ENCODE measurements around the gene LCN10. TPM values are rescaled to one million over a fixed set of nuclear protein-coding genes. Genes with fewer than 3 reads are reported as not detected.
"Not testable (repeated sequence)": the region's sequence is repeated elsewhere in the genome, so short reads cannot be mapped to it uniquely, and the experiment has no call there.

The LCN10 gene
- total RNA-seq, 3 donors from 2014 or later (not counting 1 experiment from before 2014, with no cell fraction given), result not detected

DNA sequence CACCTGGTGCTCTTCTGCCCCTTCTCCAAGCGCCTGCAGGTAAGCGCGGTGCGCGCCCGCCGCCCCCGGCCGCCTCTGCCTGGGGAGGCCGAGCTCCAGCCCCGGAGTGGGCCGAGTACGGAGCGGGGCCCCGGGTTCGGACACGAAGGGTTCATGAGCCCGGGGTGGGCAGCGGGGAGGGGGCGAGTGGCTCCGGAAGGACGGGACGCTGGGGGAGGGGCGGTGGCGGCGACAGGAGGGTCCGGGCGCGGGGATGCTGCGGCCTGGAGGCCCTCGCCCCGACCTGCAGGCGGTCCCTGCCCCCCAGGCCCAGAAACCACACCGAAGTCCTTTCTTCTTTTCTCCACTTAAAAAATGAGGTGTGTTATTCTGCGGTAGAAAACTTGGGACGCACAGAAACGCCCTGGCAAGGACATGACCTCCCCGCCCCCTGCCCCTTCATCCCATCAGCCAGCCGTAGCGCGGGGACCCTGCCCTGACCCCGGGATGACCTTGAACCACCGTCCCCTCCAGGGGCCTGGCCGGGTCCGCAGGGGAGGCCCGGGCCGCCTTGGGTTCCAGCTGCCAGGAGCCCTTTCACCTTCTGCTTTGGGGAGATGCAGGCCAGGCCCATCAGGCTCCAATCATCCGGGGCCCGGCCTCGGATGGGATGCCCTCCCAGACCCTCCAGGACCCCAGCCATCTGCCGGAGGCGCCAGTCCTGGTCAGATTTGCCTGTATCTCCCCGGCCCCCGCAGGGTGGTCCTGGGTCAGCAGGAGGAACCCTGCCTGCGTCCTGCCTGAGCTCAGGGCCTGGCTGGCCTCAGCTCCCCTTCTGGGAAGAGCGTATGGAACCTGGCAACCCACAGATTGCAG is 29.8 kb downstream of the LCN10 start:
- Histone ChIP-seq H3K36me3 (ENCODE audit: control insufficient read depth, insufficient read depth, low read length) (no peaks in the 10 kb centered on the region), H3K27me3 (ENCODE audit: control insufficient read depth, insufficient read depth, low read length) (peaks cover 14% of the 10 kb centered on the region), H3K9me3 (ENCODE audit: control insufficient read depth, insufficient read depth, low read length) (no peaks in the 10 kb centered on the region), H3K27ac (ENCODE audit: low read length) (no peak overlapping the region), H3K4me3 (ENCODE audit: low read length) (no peak overlapping the region), H3K4me1 (ENCODE audit: control insufficient read depth, insufficient read depth, low read length) (peaks cover 14% of the 10 kb centered on the region)
- no peak for DNase-seq
- Mint-ChIP-seq H3K27me3 (ENCODE audit: low read depth in 2 of 2) (peaks cover 24 to 35% of the 10 kb centered on the region in 2 donors), H3K27ac (no peak overlapping the region), H3K4me1 (peaks cover 6 to 7% of the 10 kb centered on the region in 2 donors), H3K36me3 (no peaks in the 10 kb centered on the region), H3K4me3 (no peak overlapping the region), H3K9me3 (no peaks in the 10 kb centered on the region)
- WGBS (ENCODE audit: insufficient coverage), result 7% methylated on average over 52 of the region's 56 CpGs
- ATAC-seq, result no peak
- TF ChIP-seq, protein P1, sequence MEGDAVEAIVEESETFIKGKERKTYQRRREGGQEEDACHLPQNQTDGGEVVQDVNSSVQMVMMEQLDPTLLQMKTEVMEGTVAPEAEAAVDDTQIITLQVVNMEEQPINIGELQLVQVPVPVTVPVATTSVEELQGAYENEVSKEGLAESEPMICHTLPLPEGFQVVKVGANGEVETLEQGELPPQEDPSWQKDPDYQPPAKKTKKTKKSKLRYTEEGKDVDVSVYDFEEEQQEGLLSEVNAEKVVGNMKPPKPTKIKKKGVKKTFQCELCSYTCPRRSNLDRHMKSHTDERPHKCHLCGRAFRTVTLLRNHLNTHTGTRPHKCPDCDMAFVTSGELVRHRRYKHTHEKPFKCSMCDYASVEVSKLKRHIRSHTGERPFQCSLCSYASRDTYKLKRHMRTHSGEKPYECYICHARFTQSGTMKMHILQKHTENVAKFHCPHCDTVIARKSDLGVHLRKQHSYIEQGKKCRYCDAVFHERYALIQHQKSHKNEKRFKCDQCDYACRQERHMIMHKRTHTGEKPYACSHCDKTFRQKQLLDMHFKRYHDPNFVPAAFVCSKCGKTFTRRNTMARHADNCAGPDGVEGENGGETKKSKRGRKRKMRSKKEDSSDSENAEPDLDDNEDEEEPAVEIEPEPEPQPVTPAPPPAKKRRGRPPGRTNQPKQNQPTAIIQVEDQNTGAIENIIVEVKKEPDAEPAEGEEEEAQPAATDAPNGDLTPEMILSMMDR (IDR thresholded peaks at IDR 0.05), result no peak
- intact Hi-C loops (cut with micrococcal nuclease), result no loop called here

DNA sequence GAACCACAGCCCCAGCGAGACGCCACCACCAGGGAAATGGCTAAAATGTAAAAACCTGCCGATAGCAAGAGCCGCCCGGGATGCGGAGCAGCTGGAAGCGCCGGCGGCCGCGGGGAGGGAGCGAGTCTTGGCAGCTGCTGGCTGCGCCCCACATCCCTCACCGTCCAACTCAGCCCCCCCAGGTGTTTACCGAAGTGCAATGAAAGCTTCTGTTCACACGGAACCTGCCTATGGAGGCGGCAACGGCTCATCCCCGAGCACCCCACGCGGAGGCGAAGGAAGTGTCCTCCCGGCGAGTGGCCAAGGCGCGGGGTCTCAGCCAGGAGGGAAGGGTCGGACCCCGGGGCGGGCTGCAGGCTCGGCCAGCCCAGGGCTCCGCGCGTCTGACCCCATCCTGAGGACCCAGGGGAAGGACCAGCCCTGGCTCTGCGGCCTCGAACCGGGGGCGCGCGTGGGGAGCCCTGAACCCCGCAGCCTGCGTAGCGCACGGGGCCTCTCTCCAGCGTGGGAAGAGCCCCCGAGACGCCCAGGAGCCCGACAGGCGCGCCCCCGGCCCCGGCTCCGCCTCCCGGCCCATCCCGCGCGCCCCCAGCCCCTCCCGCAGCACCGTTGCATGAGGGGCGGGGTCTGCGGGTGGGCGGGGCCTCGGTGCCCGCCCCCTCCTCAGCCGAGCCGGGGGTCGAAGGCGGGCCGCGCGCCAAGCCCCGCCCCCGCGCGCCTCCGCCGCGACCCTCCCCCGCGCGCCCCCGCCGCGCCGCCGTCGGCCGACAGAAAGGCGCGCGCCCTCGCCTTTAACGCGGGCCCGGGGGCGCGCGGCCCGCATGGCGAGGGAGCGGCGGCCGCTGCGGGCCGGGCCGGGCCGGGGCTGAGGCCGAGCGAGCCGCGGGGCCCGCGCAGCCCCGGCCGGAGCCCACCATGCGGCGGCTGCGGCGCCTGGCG is 30.7 kb downstream of the LCN10 start, which contains the start of gene DIPK1B:
Gene DIPK1B, plus strand, starts transcription at position 822 of the 939 bp plus-strand sequence. Its CDS starts 94 bp downstream, at position 916.
- Histone ChIP-seq H3K4me3 (ENCODE audit: low read length) (no peak within 1 kb of the TSS), H3K27ac (ENCODE audit: low read length) (no peak within 1 kb of the TSS), H3K9me3 (ENCODE audit: control insufficient read depth, insufficient read depth, low read length) (no peaks in the 10 kb centered on the region), H3K27me3 (ENCODE audit: control insufficient read depth, insufficient read depth, low read length) (peaks cover 14% of the 10 kb centered on the region), H3K36me3 (ENCODE audit: control insufficient read depth, insufficient read depth, low read length) (no peaks in the 10 kb centered on the region), H3K4me1 (ENCODE audit: control insufficient read depth, insufficient read depth, low read length) (peaks cover 14% of the 10 kb centered on the region)
- Mint-ChIP-seq H3K4me3 (peak within 1 kb of the TSS; percentile 83), H3K4me1 (peaks cover 6 to 7% of the 10 kb centered on the region in 2 donors), H3K9me3 (no peaks in the 10 kb centered on the region), H3K27me3 (ENCODE audit: low read depth in 2 of 2) (peaks cover 24 to 36% of the 10 kb centered on the region in 2 donors), H3K27ac (no peak within 1 kb of the TSS), H3K36me3 (no peaks in the 10 kb centered on the region)
- DNase-seq, result peak in 1 of 2 donors; percentile 38
- intact Hi-C loops (cut with micrococcal nuclease), result no loop called here
- TF ChIP-seq, protein P1 (IDR thresholded peaks at IDR 0.05), result no peak
- WGBS (ENCODE audit: insufficient coverage), result 1% methylated on average over 119 of the region's 119 CpGs
- peak; percentile 47 to 59 (median 53) for ATAC-seq

DNA sequence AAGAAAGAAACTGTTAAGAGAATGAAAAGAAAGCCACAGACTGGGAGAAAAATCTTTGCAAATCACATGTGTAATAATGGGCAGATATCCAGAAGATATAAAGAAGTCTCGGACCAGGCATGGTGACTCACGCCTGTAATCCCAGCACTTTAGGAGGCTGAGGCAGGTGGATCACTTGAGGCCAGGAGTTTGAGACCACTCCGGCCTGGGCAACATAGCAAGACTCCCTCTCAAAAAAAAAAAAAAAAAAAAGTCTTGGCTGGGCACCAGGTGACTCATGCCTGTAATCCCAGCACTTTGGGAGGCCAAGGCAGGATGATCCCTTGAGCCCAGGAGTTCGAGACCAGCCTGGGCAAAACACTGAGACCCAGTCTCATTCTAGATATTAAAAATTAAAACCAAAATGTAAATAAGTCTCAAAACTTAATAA is 31.5 kb downstream of the LCN10 start:
- H3K4me3 ChIP-seq (ENCODE audit: low read length); H3K9me3 ChIP-seq (ENCODE audit: control insufficient read depth, insufficient read depth, low read length); H3K27ac Mint-ChIP-seq; DNase-seq; H3K4me1 Mint-ChIP-seq; H3K36me3 Mint-ChIP-seq; H3K9me3 Mint-ChIP-seq; ATAC-seq; H3K36me3 ChIP-seq (ENCODE audit: control insufficient read depth, insufficient read depth, low read length); H3K27ac ChIP-seq (ENCODE audit: low read length); intact Hi-C loops (cut with micrococcal nuclease): not testable (repeated sequence)
- Histone ChIP-seq H3K4me1 (ENCODE audit: control insufficient read depth, insufficient read depth, low read length) (peaks cover 14% of the 10 kb centered on the region), H3K27me3 (ENCODE audit: control insufficient read depth, insufficient read depth, low read length) (peaks cover 14% of the 10 kb centered on the region)
- H3K4me3 Mint-ChIP-seq, result peak overlapping the region; percentile 83
- WGBS (ENCODE audit: insufficient coverage), result 84% methylated on average over 4 of the region's 4 CpGs
- H3K27me3 Mint-ChIP-seq (ENCODE audit: low read depth in 2 of 2), result peaks cover 24 to 36% of the 10 kb centered on the region in 2 donors

Measured in natural killer cell (primary cell).